H1 (cell line): ENCODE results near the gene CIC.

Source experiments
- CHD1 ChIP-seq: IDR thresholded peaks from 2 replicates; pipeline ENCODE4 v1.6.1; 2012; ENCODE audit warnings: low read depth, low read length, improper control_type of control experiment
- EZH2 ChIP-seq: fragments of 200-600 bp; sonication (generic); IDR thresholded peaks from 2 replicates; pipeline ENCODE4 v1.7.1; 2012; ENCODE audit warnings: low read depth, mild to moderate bottlenecking, moderate library complexity, low read length, inconsistent platforms; ENCODE audit not compliant: severe bottlenecking
- JUN ChIP-seq: IDR thresholded peaks from 2 replicates; pipeline ENCODE4 v1.6.1; 2011; ENCODE audit warnings: low read depth, mild to moderate bottlenecking, improper control_type of control experiment, low read length
- NRF1 ChIP-seq: IDR thresholded peaks from 2 replicates; pipeline ENCODE4 v1.6.1; 2011; ENCODE audit warnings: mild to moderate bottlenecking, low read depth, low read length, improper control_type of control experiment
- POLR2A ChIP-seq, 2 experiments: IDR thresholded peaks; 1 replicate in 1 of 2; 2 replicates in 1 of 2; pipeline ENCODE4 v1.6.1; 2011; ENCODE audit warnings: low read depth in 2 of 2, low read length in 2 of 2, mild to moderate bottlenecking in 2 of 2; ENCODE audit errors: control extremely low read depth in 1 of 2
- POLR2AphosphoS5 ChIP-seq: IDR thresholded peaks from 2 replicates; pipeline ENCODE4 v1.6.1; 2011; ENCODE audit warnings: low read depth, low read length
- RNF2 ChIP-seq: fragments of 200-900, 300-1000 bp; sonication (generic); IDR thresholded peaks from 2 replicates; pipeline ENCODE4 v1.7.1; 2016; ENCODE audit warnings: borderline replicate concordance, low read depth, mild to moderate bottlenecking, antibody characterized with exemption, low read length; ENCODE audit not compliant: poor library complexity, severe bottlenecking; ENCODE audit errors: missing control alignments
- RXRA ChIP-seq: IDR thresholded peaks from 2 replicates; pipeline ENCODE4 v1.6.1; 2011; ENCODE audit warnings: low read depth, mild to moderate bottlenecking, low read length, moderate library complexity; ENCODE audit not compliant: insufficient read depth
- SRF ChIP-seq: IDR thresholded peaks from 2 replicates; pipeline ENCODE4 v1.6.1; 2011; ENCODE audit warnings: mild to moderate bottlenecking, low read depth, low read length, moderate library complexity
- TAF1 ChIP-seq: IDR thresholded peaks from 2 replicates; pipeline ENCODE4 v1.6.1; 2011; ENCODE audit warnings: mild to moderate bottlenecking, low read depth, low read length
- TF ChIP-seq, protein P1 (sequence below), 3 experiments: IDR thresholded peaks; 1 replicate in 2 of 3; 2 replicates in 1 of 3; pipeline versions ENCODE4 v1.5.1 to v1.6.1; 2011; ENCODE audit warnings: low read length in 3 of 3, mild to moderate bottlenecking in 3 of 3, inconsistent platforms in 2 of 3, low read depth in 1 of 3, moderate library complexity in 1 of 3; ENCODE audit not compliant: insufficient read depth in 1 of 3; ENCODE audit errors: control extremely low read depth in 1 of 3
- TF ChIP-seq, protein P2 (sequence below): IDR thresholded peaks from 2 replicates; pipeline ENCODE4 v1.6.1; 2011; ENCODE audit warnings: low read depth, mild to moderate bottlenecking, low read length; ENCODE audit not compliant: insufficient read depth

- TF ChIP-seq CHD1 (no peak), TAF1 (no peak), SRF (no peak), POLR2A (IDR thresholded peaks at IDR 0.05; ENCODE audit: control extremely low read depth in 1 of 2, low read depth in 2 of 2, low read length in 2 of 2) (no peak), JUN (no peak), RNF2 (no peak), RXRA (no peak), EZH2 (no peak), NRF1 (no peak), POLR2AphosphoS5 (no peak)
- TF ChIP-seq, protein P1, sequence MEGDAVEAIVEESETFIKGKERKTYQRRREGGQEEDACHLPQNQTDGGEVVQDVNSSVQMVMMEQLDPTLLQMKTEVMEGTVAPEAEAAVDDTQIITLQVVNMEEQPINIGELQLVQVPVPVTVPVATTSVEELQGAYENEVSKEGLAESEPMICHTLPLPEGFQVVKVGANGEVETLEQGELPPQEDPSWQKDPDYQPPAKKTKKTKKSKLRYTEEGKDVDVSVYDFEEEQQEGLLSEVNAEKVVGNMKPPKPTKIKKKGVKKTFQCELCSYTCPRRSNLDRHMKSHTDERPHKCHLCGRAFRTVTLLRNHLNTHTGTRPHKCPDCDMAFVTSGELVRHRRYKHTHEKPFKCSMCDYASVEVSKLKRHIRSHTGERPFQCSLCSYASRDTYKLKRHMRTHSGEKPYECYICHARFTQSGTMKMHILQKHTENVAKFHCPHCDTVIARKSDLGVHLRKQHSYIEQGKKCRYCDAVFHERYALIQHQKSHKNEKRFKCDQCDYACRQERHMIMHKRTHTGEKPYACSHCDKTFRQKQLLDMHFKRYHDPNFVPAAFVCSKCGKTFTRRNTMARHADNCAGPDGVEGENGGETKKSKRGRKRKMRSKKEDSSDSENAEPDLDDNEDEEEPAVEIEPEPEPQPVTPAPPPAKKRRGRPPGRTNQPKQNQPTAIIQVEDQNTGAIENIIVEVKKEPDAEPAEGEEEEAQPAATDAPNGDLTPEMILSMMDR (IDR thresholded peaks at IDR 0.05; ENCODE audit: control extremely low read depth in 1 of 3, insufficient read depth in 1 of 3, low read depth in 1 of 3, low read length in 3 of 3): no peak
- TF ChIP-seq, protein P2, sequence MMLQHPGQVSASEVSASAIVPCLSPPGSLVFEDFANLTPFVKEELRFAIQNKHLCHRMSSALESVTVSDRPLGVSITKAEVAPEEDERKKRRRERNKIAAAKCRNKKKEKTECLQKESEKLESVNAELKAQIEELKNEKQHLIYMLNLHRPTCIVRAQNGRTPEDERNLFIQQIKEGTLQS: no peak
Measured at GRCh38 chr19:42335374-42335936, 66.4 kb downstream of the CIC start.
